Stomach (tissue), 9 donors: Measurements from ENCODE around the gene NVL. TPM values are rescaled to one million over a fixed set of nuclear protein-coding genes. Genes with fewer than 3 reads are reported as not detected.

Source experiments
- DNase-seq, 2 donors: peaks; one replicate each; pipeline versions ENCODE4 v3.0.0 to v3.0.0-alpha.2; 2013 to 2019
- H3K27ac ChIP-seq, 5 donors: fragments of 200-600 bp in 4 of 5; sonication (generic) in 4 of 5; one replicate each; pipeline ENCODE4 v1.5.1; 2013 to 2019; ENCODE audit warnings: mild to moderate bottlenecking in 1 of 5, moderate library complexity in 1 of 5
- H3K27me3 ChIP-seq, 3 donors: fragments of 200-600 bp; sonication (generic); one replicate each; pipeline ENCODE4 v1.5.1; 2017 to 2019; ENCODE audit warnings: mixed run types in 1 of 3
- H3K36me3 ChIP-seq, 4 donors: fragments of 200-600 bp; sonication (generic); 1 replicate in 3 of 4; 2 replicates in 1 of 4; pipeline ENCODE4 v1.5.1; 2016 to 2019
- H3K4me1 ChIP-seq, 4 donors: fragments of 200-600 bp; sonication (generic); one replicate each; pipeline ENCODE4 v1.5.1; 2016 to 2019
- H3K4me3 ChIP-seq, 4 donors: fragments of 200-600 bp; sonication (generic) in 3 of 4; one replicate each; pipeline ENCODE4 v1.5.1; 2016 to 2019; ENCODE audit warnings: mild to moderate bottlenecking in 1 of 4
- H3K9me3 ChIP-seq, 4 donors: fragments of 200-600 bp; sonication (generic); one replicate each; pipeline ENCODE4 v1.5.1; 2016 to 2019
- CTCF ChIP-seq, 7 experiments: fragments of 450-650 bp in 4 of 7; fragments of 200-600 bp in 3 of 7; sonication (generic) in 3 of 7; IDR thresholded peaks; one replicate each; pipeline ENCODE4 v1.5.1; 2016 to 2019; ENCODE audit warnings: antibody characterized with exemption in 7 of 7, control low read depth in 2 of 7, mild to moderate bottlenecking in 1 of 7
- EP300 ChIP-seq: sonication (generic); formaldehyde crosslinking; IDR thresholded peaks from one replicate; pipeline ENCODE4 v1.6.1; 2017; ENCODE audit warnings: antibody characterized with exemption
- POLR2A ChIP-seq, 4 donors: fragments of 450-650 bp; IDR thresholded peaks; one replicate each; pipeline ENCODE4 v1.6.1; 2016; ENCODE audit warnings: antibody characterized with exemption in 4 of 4, control low read depth in 2 of 4, mild to moderate bottlenecking in 1 of 4, moderate library complexity in 1 of 4
- POLR2AphosphoS5 ChIP-seq, 3 donors: sonication (generic); formaldehyde crosslinking; IDR thresholded peaks; one replicate each; pipeline ENCODE4 v1.6.1; 2016; ENCODE audit warnings: antibody characterized with exemption in 3 of 3
- WGBS, 5 donors: extraction: QIAGEN DNeasy Blood & Tissue Kit in 3 of 5; methylation state at CpG; one replicate each; pipeline versions ENCODE4 v1.1.5 to v1.1.7; 2013 to 2018; 5-methylcytosine and 5-hydroxymethylcytosine counted together
- intact Hi-C: fragments of 100-400 bp; cut with DNase I; formaldehyde crosslinking; loops from one replicate; pipeline ENCODE4 v1.15.1; 2023; ENCODE audit warnings: low total_unique reads
- polyA plus RNA-seq, 3 donors: library from polyadenylated mRNA; stranded (reverse); fragments of 200-250 nt; gene quantifications; one replicate each; pipeline ENCODE4 v1.2.3, GENCODE V29; 2013
- total RNA-seq, 5 donors: library from RNA; depleted of rRNA; stranded (reverse); fragments of >200 nt; gene quantifications; one replicate each; pipeline versions ENCODE4 v1.1.0 to v1.2.3, GENCODE V29; 2014 to 2016
- donor health status: healthy with polysubstance abuse.
- donor health status: Bipolar disorder and iron deficiency.
- donor health status: healthy.

NVL gene
- total and polyA plus RNA-seq, 8 donors = 17.4 to 50.9 (median 33.2) TPM

GRCh38 chr1:224223819-224224714 lies 105.9 kb downstream of the NVL start:
- peaks cover 0 to 32% (median 19%) of the 10 kb centered on the region in 4 donors for H3K4me1 ChIP-seq
- peak in 1 of 3 donors; percentile 23 for TF ChIP-seq POLR2AphosphoS5 (IDR thresholded peaks at IDR 0.05)
- no peak for TF ChIP-seq CTCF (IDR thresholded peaks at IDR 0.05)
- no peak overlapping the region for H3K4me3 ChIP-seq
- H3K27ac ChIP-seq = peak overlapping the region in 3 of 5 donors; percentile 36 to 75 (median 47)
- 53 to 65% (median 58%) methylated on average over 12 of the region's 12 CpGs for WGBS, 5 donors
- intact Hi-C loops = no loop called here
- peaks cover 0 to 28% (median 27%) of the 10 kb centered on the region in 4 donors for H3K36me3 ChIP-seq
- no peaks in the 10 kb centered on the region for H3K27me3 ChIP-seq
- H3K9me3 ChIP-seq = no peaks in the 10 kb centered on the region
- peak in 1 of 2 donors; percentile 54 for DNase-seq

GRCh38 chr1:224219612-224220059 lies 110.3 kb downstream of the NVL start:
- Histone ChIP-seq H3K9me3 (no peaks in the 10 kb centered on the region), H3K36me3 (no peaks in the 10 kb centered on the region), H3K27me3 (no peaks in the 10 kb centered on the region), H3K4me3 (no peak overlapping the region), H3K4me1 (peaks cover 0 to 40% (median 21%) of the 10 kb centered on the region in 4 donors), H3K27ac (peak overlapping the region in 1 of 5 donors; percentile 60)
- TF ChIP-seq CTCF (IDR thresholded peaks at IDR 0.05) (no peak), EP300 (no peak), POLR2AphosphoS5 (IDR thresholded peaks at IDR 0.05) (peak in 1 of 3 donors; percentile 51)
- DNase-seq = peak; percentile 73 to 74
- 27 to 58% (median 31%) methylated on average over 7 of the region's 7 CpGs for WGBS, 5 donors
- intact Hi-C loops = no loop called here

GRCh38 chr1:224219011-224219611 lies 110.9 kb downstream of the NVL start:
- TF ChIP-seq CTCF (IDR thresholded peaks at IDR 0.05) (no peak), POLR2AphosphoS5 (IDR thresholded peaks at IDR 0.05) (no peak), EP300 (no peak), POLR2A (IDR thresholded peaks at IDR 0.05) (no peak)
- Histone ChIP-seq H3K27me3 (no peaks in the 10 kb centered on the region), H3K4me1 (peaks cover 0 to 41% (median 20%) of the 10 kb centered on the region in 4 donors), H3K9me3 (no peaks in the 10 kb centered on the region), H3K36me3 (no peaks in the 10 kb centered on the region), H3K27ac (peak overlapping the region in 1 of 5 donors; percentile 60), H3K4me3 (no peak overlapping the region)
- WGBS, 5 donors = 72 to 87% (median 83%) methylated on average over 5 of the region's 5 CpGs
- intact Hi-C loops = no loop called here
- DNase-seq = no peak

- DNase-seq = no peak
- intact Hi-C loops = no loop called here
- H3K4me3 ChIP-seq = no peak overlapping the region
- no peaks in the 10 kb centered on the region for H3K9me3 ChIP-seq
- H3K27ac ChIP-seq = no peak overlapping the region
- no peaks in the 10 kb centered on the region for H3K36me3 ChIP-seq
- WGBS, 5 donors = 84 to 89% (median 89%) methylated on average over 11 of the region's 11 CpGs
- no peaks in the 10 kb centered on the region for H3K27me3 ChIP-seq
- peaks cover 5 to 41% (median 24%) of the 10 kb centered on the region in 4 donors for H3K4me1 ChIP-seq
- TF ChIP-seq CTCF (IDR thresholded peaks at IDR 0.05) = no peak
- no peak for TF ChIP-seq POLR2AphosphoS5 (IDR thresholded peaks at IDR 0.05)
- no peak for TF ChIP-seq POLR2A (IDR thresholded peaks at IDR 0.05)
- TF ChIP-seq EP300 = no peak
Measured at GRCh38 chr1:224217655-224218623, 112.0 kb downstream of the NVL start.
